CD4-positive, alpha-beta memory T cell (primary cell): Measurements from ENCODE around the gene HPN. TPM values are rescaled to one million over a fixed set of nuclear protein-coding genes. Genes with fewer than 3 reads are reported as not detected.
"Not testable (repeated sequence)": the region's sequence is repeated elsewhere in the genome, so short reads cannot be mapped to it uniquely, and the experiment has no call there.

ENCODE experiments used
- CTCF ChIA-PET: fragments of 350-600 bp; sonication (Branson Sonifier 250); formaldehyde crosslinking; loops from one replicate; lab custom pipeline; 2021; ENCODE audit warnings: inconsistent platforms; ENCODE audit not compliant: partially characterized antibody; lab: Charles Lee
- POLR2A ChIA-PET: fragments of 350-600 bp; sonication (Branson Sonifier 250); formaldehyde crosslinking; loops from one replicate; lab custom pipeline; 2021; ENCODE audit not compliant: partially characterized antibody; lab: Charles Lee
- DNase-seq, 5 donors: peaks; one replicate each; pipeline versions ENCODE4 v3.0.0 to v3.0.0-alpha.2; 2020 to 2022; ENCODE audit warnings: mixed read lengths in 1 of 5
- H3K27ac ChIP-seq: one replicate; pipeline ENCODE4 v1.7.0; 2013; ENCODE audit warnings: low read depth, low read length
- H3K27me3 ChIP-seq: 2 replicates; pipeline ENCODE4 v1.7.0; 2013; ENCODE audit warnings: mild to moderate bottlenecking, low read length, moderate library complexity; ENCODE audit not compliant: insufficient read depth
- H3K36me3 ChIP-seq: 2 replicates; pipeline ENCODE4 v1.7.0; 2013; ENCODE audit warnings: mild to moderate bottlenecking, low read length, moderate library complexity; ENCODE audit not compliant: insufficient read depth
- H3K4me1 ChIP-seq: 2 replicates; pipeline ENCODE4 v1.7.0; 2013; ENCODE audit warnings: mild to moderate bottlenecking, low read length, moderate library complexity; ENCODE audit not compliant: insufficient read depth
- H3K4me3 ChIP-seq, 2 donors: one replicate each; pipeline ENCODE4 v1.7.0; 2013; ENCODE audit warnings: low read length in 2 of 2, mild to moderate bottlenecking in 1 of 2
- H3K9me3 ChIP-seq, 2 donors: one replicate each; pipeline ENCODE4 v1.7.0; 2013; ENCODE audit warnings: low read length in 2 of 2, control low read depth in 1 of 2; ENCODE audit not compliant: control insufficient read depth in 1 of 2
- H3K27ac Mint-ChIP-seq, 7 donors: one replicate each; pipeline ENCODE4 v1.8.0; 2020 to 2021; ENCODE audit warnings: mixed read lengths in 7 of 7, mild to moderate bottlenecking in 6 of 7, inconsistent platforms in 3 of 7, moderate library complexity in 3 of 7
- H3K27me3 Mint-ChIP-seq, 2 donors: one replicate each; pipeline ENCODE4 v1.8.0; 2020 to 2021; ENCODE audit warnings: mixed read lengths in 2 of 2
- H3K36me3 Mint-ChIP-seq, 2 donors: one replicate each; pipeline ENCODE4 v1.8.0; 2020 to 2021; ENCODE audit warnings: mixed read lengths in 2 of 2, inconsistent platforms in 1 of 2, mild to moderate bottlenecking in 1 of 2
- H3K4me1 Mint-ChIP-seq, 4 donors: one replicate each; pipeline ENCODE4 v1.8.0; 2020 to 2021; ENCODE audit warnings: mixed read lengths in 4 of 4, mild to moderate bottlenecking in 1 of 4
- H3K4me3 Mint-ChIP-seq, 8 donors: one replicate each; pipeline ENCODE4 v1.8.0; 2020 to 2021; ENCODE audit warnings: mixed read lengths in 8 of 8, mild to moderate bottlenecking in 7 of 8, moderate library complexity in 6 of 8, inconsistent platforms in 3 of 8
- H3K9me3 Mint-ChIP-seq, 8 donors: one replicate each; pipeline ENCODE4 v1.8.0; 2020 to 2021; ENCODE audit warnings: mixed read lengths in 8 of 8, mild to moderate bottlenecking in 5 of 8, inconsistent platforms in 3 of 8, moderate library complexity in 1 of 8
- intact Hi-C: fragments of 100-400 bp; cut with micrococcal nuclease; formaldehyde crosslinking; loops from one replicate; pipeline ENCODE4 v1.15.1; 2023
- polyA plus RNA-seq, 2 donors: library from polyadenylated mRNA; unstranded; fragments of 300-500 nt; fragmentation: Illumina TruSeq; gene quantifications; one replicate each; pipeline ENCODE4 v1.2.3, GENCODE V29; 2021
- total RNA-seq, 2 experiments: library from RNA; stranded (reverse); gene quantifications; one replicate each; pipeline ENCODE4 v1.2.3, GENCODE V29; 2021

The HPN gene
- total and polyA plus RNA-seq, 4 experiments from 2014 or later = 0.15 to 0.57 TPM; not detected in 2

DNA sequence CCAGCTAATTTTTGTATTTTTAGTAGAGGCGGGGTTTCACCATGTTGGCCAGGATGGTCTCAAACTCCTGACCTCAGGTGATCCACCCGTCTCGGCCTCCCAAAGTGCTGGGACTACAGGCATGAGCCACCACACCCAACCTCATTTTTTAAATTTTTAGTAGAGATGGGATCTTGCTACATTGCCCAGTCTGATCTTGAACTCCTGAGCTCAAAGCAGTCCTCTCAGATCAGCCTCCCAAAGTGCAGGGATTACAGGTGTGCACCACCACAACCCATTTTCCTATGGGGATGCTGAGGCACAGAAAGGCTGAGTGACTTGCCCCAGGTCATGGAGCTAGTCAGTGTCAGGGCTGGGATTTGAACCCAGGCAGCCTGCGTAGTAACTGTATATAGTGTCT, 9.7 kb downstream of the HPN start:
- H3K4me1 Mint-ChIP-seq, H3K36me3 ChIP-seq, intact Hi-C loops, H3K4me3 Mint-ChIP-seq, H3K27me3 ChIP-seq, H3K4me1 ChIP-seq, H3K9me3 Mint-ChIP-seq, DNase-seq, H3K36me3 Mint-ChIP-seq, H3K9me3 ChIP-seq, POLR2A ChIA-PET, H3K27me3 Mint-ChIP-seq, H3K27ac ChIP-seq, H3K27ac Mint-ChIP-seq, H3K4me3 ChIP-seq, CTCF ChIA-PET: not testable (repeated sequence)

DNA sequence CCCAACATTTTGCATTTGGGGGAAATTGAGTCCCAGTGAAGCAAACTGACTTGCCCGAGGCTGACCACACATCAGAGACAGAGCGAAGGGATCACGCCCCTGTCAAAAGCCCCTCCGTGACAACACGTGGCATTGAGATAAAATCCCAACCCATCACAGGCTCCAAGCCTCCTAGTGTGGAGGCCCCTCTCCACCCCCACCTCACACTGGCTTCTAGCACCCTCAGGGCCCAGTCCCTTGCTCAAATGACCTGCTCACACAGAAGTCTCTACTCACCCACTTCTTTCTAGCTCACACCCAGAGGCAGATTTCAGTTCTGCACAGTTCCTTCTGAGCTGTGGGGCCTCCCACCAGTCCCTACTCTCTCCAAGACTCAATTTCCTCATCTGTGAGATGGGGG, 10.3 kb downstream of the HPN start:
- H3K4me3 ChIP-seq = no peak overlapping the region
- H3K27me3 ChIP-seq = no peaks in the 10 kb centered on the region
- no peak for DNase-seq
- Mint-ChIP-seq H3K4me1 (no peaks in the 10 kb centered on the region), H3K4me3 (no peak overlapping the region), H3K36me3 (no peaks in the 10 kb centered on the region), H3K9me3 (no peaks in the 10 kb centered on the region), H3K27me3 (peaks cover 2 to 3% of the 10 kb centered on the region in 2 donors), H3K27ac (no peak overlapping the region)
- H3K4me1 ChIP-seq = no peaks in the 10 kb centered on the region
- POLR2A ChIA-PET = no interaction called here
- H3K9me3 ChIP-seq = no peaks in the 10 kb centered on the region
- H3K36me3 ChIP-seq = no peaks in the 10 kb centered on the region
- no peak overlapping the region for H3K27ac ChIP-seq
- intact Hi-C loops = no loop called here
- CTCF ChIA-PET = no interaction called here

DNA sequence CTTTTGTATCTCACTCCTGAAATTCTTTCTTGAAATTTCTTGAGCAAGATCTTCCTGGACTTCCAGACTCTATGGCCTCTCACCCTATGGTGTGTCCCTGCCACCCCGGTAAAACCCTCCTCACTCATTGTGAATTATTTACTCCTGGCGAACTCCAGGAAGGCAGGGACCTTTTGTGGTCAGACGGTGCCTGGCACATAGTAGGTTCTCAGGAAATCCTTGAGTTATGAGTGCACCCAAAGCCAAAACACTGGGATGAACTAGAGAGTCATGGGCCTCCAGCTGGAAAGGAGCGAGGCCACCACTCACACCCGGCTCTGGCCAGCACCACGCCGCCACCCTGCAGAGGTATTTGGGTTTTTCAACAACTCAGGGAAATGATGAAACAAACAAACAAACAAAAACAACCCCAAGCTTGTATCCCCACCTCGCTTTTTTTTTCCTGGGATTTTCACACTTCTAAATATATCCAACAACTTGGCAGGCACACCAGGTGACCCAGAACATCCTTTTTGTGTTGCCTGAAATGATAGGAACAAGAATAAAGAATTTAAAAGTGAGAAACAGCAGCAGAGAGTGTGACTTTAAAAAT, 11.2 kb downstream of the HPN start:
- Mint-ChIP-seq H3K27ac (no peak overlapping the region), H3K27me3 (peaks cover 2 to 3% of the 10 kb centered on the region in 2 donors), H3K9me3 (no peaks in the 10 kb centered on the region), H3K36me3 (no peaks in the 10 kb centered on the region), H3K4me1 (no peaks in the 10 kb centered on the region), H3K4me3 (no peak overlapping the region)
- ChIA-PET CTCF (interaction anchor here (1.1 kb wide), 1 partner anchor 9 kb away, joined by 3 read pairs; no protein-coding TSS in a partner anchor), POLR2A (no interaction called here)
- Histone ChIP-seq H3K27me3 (no peaks in the 10 kb centered on the region), H3K27ac (no peak overlapping the region), H3K4me1 (no peaks in the 10 kb centered on the region), H3K36me3 (no peaks in the 10 kb centered on the region), H3K9me3 (no peaks in the 10 kb centered on the region), H3K4me3 (no peak overlapping the region)
- intact Hi-C loops = no loop called here
- DNase-seq = no peak

DNA sequence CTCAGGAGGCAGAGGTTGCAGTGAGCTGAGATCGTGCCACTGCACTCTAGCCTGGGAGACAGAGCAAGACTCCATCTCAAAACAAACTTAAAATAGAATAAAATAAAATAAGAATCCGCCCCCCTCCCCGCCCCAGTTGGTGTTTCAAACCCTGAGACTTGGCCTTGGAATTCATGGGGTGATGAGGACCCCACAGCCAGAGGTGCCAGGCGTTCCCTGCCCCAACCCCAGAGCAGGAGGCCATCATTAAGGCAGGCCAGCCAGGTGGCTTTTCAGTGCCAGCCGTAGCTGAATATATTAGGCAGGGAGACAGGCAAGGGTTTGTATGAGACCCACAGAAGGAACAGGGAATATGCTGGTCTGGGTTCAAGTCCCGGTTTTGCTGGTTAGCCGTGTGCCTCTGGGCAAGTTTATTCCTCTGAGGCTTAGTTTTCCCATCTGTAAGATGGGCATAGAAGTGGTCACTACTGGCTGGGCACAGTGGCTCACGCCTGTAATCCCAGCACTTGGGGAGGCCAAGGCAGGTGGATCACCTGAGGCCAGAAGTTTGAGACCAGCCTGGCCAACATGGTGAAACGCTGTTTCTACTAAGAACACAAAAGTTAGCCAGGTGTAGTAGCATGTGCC, 12.3 kb downstream of the HPN start:
- no peaks in the 10 kb centered on the region for H3K36me3 Mint-ChIP-seq
- Histone ChIP-seq H3K9me3 (no peaks in the 10 kb centered on the region), H3K4me3 (no peak overlapping the region), H3K36me3 (no peaks in the 10 kb centered on the region), H3K4me1 (no peaks in the 10 kb centered on the region), H3K27ac (no peak overlapping the region), H3K27me3 (no peaks in the 10 kb centered on the region)
- no peaks in the 10 kb centered on the region for H3K4me1 Mint-ChIP-seq
- H3K4me3 Mint-ChIP-seq = no peak overlapping the region
- peaks cover 2 to 3% of the 10 kb centered on the region in 2 donors for H3K27me3 Mint-ChIP-seq
- POLR2A ChIA-PET = no interaction called here
- H3K27ac Mint-ChIP-seq = no peak overlapping the region
- intact Hi-C loops = no loop called here
- CTCF ChIA-PET = interaction anchor here (5.6 kb wide), 1 partner anchor 13 kb away, joined by 32 read pairs; no protein-coding TSS in a partner anchor
- no peak for DNase-seq
- no peaks in the 10 kb centered on the region for H3K9me3 Mint-ChIP-seq

DNA sequence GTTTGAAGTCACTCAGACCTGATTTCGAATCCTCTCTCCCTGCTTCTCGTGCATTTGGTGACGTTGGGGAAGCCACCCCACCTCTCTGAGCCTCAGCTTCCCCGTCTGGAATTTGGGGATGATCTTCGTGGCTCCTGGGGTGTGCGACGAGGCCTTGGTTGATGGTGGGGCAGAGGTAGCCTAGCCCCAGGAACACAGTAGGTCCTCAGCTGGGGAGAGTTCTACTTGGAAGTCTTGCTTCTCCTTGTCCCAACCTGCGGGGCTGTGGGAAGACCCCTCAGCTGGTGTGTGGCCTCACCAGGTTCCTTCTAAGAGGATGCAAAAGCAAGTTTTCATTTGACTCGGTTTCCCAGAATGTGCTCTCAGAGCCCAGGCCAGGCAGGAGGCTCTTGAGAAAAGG, 13.1 kb downstream of the HPN start:
- no peaks in the 10 kb centered on the region for H3K9me3 ChIP-seq
- no peaks in the 10 kb centered on the region for H3K27me3 ChIP-seq
- ChIA-PET POLR2A (no interaction called here), CTCF (interaction anchor here (0.9 to 5.6 kb wide), 3 partner anchors 8 to 13 kb away, joined by 6 to 32 read pairs (median 6); no protein-coding TSS in a partner anchor)
- Mint-ChIP-seq H3K27me3 (peaks cover 2 to 3% of the 10 kb centered on the region in 2 donors), H3K36me3 (no peaks in the 10 kb centered on the region), H3K4me3 (no peak overlapping the region), H3K4me1 (no peaks in the 10 kb centered on the region), H3K9me3 (no peaks in the 10 kb centered on the region), H3K27ac (no peak overlapping the region)
- intact Hi-C loops = no loop called here
- H3K27ac ChIP-seq = no peak overlapping the region
- no peak overlapping the region for H3K4me3 ChIP-seq
- DNase-seq = no peak
- no peaks in the 10 kb centered on the region for H3K36me3 ChIP-seq
- no peaks in the 10 kb centered on the region for H3K4me1 ChIP-seq

DNA sequence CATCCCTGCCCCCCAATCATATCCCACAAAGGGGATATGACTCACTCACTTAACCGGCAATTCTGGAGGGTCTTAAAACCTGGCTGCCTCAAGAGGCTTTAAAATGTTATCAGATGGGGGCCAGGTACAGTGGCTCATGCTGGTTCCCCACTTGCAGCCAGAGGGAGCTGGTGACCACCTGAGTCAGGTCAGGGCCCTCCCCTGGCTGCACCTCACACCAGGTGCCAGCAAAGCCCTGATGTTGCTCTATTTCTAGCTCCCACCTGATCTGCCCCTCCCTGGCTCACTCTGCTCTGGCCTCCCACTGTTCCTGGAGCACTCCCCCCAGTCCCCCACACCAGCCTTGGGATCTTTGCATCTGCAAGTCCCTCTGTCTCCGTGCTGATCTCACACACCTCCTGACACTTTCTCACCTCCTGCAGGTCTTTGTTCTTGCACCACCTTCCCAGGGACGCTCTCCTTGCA, 14.2 kb downstream of the HPN start:
- no peak for DNase-seq
- POLR2A ChIA-PET = no interaction called here

DNA sequence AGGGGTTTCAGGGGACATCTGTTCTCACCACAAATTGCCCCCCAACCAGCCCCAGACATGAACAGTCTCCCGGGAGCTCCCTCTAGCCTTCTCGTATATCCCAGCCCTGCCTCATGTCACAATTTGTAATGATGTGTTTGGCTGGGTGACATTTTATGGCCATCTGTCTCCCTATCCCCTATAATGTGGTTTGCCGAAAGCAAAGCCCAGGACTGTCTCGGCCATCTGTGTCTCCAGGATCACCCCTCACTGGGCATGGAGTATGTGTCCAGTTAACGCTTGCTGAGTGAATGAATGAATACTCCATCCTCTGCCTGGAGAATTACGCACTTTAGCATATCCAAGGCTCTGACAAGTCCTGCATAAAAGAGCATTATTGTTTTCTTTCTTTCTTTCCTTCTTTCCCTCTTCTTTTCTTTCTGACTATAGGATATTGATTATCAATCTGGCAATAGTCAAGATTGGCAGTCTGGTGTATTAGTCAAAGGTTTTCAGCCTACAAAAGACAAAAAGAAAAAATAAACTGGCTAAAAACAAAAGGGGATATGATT, 15.1 kb downstream of the HPN start:
- Mint-ChIP-seq H3K9me3 (no peaks in the 10 kb centered on the region), H3K4me1 (no peaks in the 10 kb centered on the region), H3K36me3 (no peaks in the 10 kb centered on the region), H3K27me3 (peaks cover 2 to 3% of the 10 kb centered on the region in 2 donors), H3K27ac (no peak overlapping the region), H3K4me3 (no peak overlapping the region)
- Histone ChIP-seq H3K36me3 (no peaks in the 10 kb centered on the region), H3K4me3 (no peak overlapping the region), H3K9me3 (no peaks in the 10 kb centered on the region), H3K27me3 (no peaks in the 10 kb centered on the region), H3K27ac (no peak overlapping the region), H3K4me1 (no peaks in the 10 kb centered on the region)
- intact Hi-C loops = no loop called here
- ChIA-PET POLR2A (no interaction called here), CTCF (interaction anchor here (1.8 to 5.6 kb wide), 2 partner anchors 11 to 13 kb away, joined by 8 to 32 read pairs; no protein-coding TSS in a partner anchor)
- no peak for DNase-seq

More for the DNA sequence above, 14.2 kb downstream of the HPN start:
- CTCF ChIA-PET = interaction anchor here (1.8 to 5.6 kb wide), 2 partner anchors 11 to 12 kb away, joined by 8 to 32 read pairs; no protein-coding TSS in a partner anchor
- H3K4me1 ChIP-seq = no peaks in the 10 kb centered on the region
- no peaks in the 10 kb centered on the region for H3K36me3 ChIP-seq
- H3K27ac Mint-ChIP-seq = no peak overlapping the region
- no peak overlapping the region for H3K27ac ChIP-seq
- H3K9me3 Mint-ChIP-seq = no peaks in the 10 kb centered on the region
- no peaks in the 10 kb centered on the region for H3K36me3 Mint-ChIP-seq
- H3K27me3 Mint-ChIP-seq = peaks cover 2 to 3% of the 10 kb centered on the region in 2 donors
- H3K4me3 ChIP-seq = no peak overlapping the region
- H3K4me1 Mint-ChIP-seq = no peaks in the 10 kb centered on the region
- H3K9me3 ChIP-seq = no peaks in the 10 kb centered on the region
- intact Hi-C loops = no loop called here
- no peaks in the 10 kb centered on the region for H3K27me3 ChIP-seq
- H3K4me3 Mint-ChIP-seq = no peak overlapping the region
